Mammary epithelial cell (primary cell): ENCODE results near the gene MRE11.

Experiments used
- CTCF ChIP-seq, 2 donors: IDR thresholded peaks in 1 of 2; conservative IDR thresholded peaks in 1 of 2; 2 replicates each; pipeline ENCODE4 v1.5.1; 2011 to 2012; ENCODE audit warnings: inconsistent platforms in 2 of 2, low read length in 2 of 2, mild to moderate bottlenecking in 2 of 2, control low read depth in 1 of 2, low read depth in 1 of 2; ENCODE audit not compliant: insufficient read depth in 1 of 2; ENCODE audit errors: extremely low read depth in 1 of 2
- EZH2 ChIP-seq: IDR thresholded peaks from 2 replicates; pipeline ENCODE4 v1.6.1; 2012; ENCODE audit warnings: low read length, inconsistent platforms, borderline replicate concordance

GRCh38 chr11:94398101-94398500 lies 95.5 kb downstream of the MRE11 start:
- TF ChIP-seq CTCF (conservative IDR thresholded peaks at IDR 0.05 in 1 of 2, IDR thresholded peaks at IDR 0.05 in 1 of 2; ENCODE audit: extremely low read depth in 1 of 2, insufficient read depth in 1 of 2, low read depth in 1 of 2, low read length in 2 of 2) (no peak), EZH2 (no peak)
